ENCODE results near the gene PDE9A.
A peak's percentile ranks its signal among the peaks of the same experiment; 100 is the strongest.
"Not testable (repeated sequence)": the region's sequence is repeated elsewhere in the genome, so short reads cannot be mapped to it uniquely, and the experiment has no call there.

PDE9A gene

GRCh38 chr21:42715427-42715826 is 62.0 kb downstream of the PDE9A start:
- in situ Hi-C loops (cut with MboI; ENCODE audit: low pct_unique_long_range_greater_than_20kb, low sequenced_read_pairs); DNase-seq: not testable (repeated sequence)

GRCh38 chr21:42716074-42716473 is 62.7 kb downstream of the PDE9A start:
- DNase-seq: no peak
- in situ Hi-C loops (cut with MboI; ENCODE audit: low pct_unique_long_range_greater_than_20kb, low sequenced_read_pairs): no loop called here

- in situ Hi-C loops (cut with MboI; ENCODE audit: low pct_unique_long_range_greater_than_20kb, low sequenced_read_pairs); DNase-seq: not testable (repeated sequence)
Observed at GRCh38 chr21:42720484-42720883, 67.1 kb downstream of the PDE9A start.

- in situ Hi-C loops (cut with MboI; ENCODE audit: low pct_unique_long_range_greater_than_20kb, low sequenced_read_pairs): no loop called here
- no peak for DNase-seq
Observed at GRCh38 chr21:42721341-42721824, 68.0 kb downstream of the PDE9A start.

- no peak for DNase-seq
- in situ Hi-C loops (cut with MboI; ENCODE audit: low pct_unique_long_range_greater_than_20kb, low sequenced_read_pairs): no loop called here
Observed at GRCh38 chr21:42722153-42722552, 68.7 kb downstream of the PDE9A start.

GRCh38 chr21:42722808-42723473 is 69.5 kb downstream of the PDE9A start:
- in situ Hi-C loops (cut with MboI; ENCODE audit: low pct_unique_long_range_greater_than_20kb, low sequenced_read_pairs): no loop called here
- DNase-seq: no peak

GRCh38 chr21:42724226-42724920 is 71.0 kb downstream of the PDE9A start:
- peak; percentile 34 for DNase-seq
- in situ Hi-C loops (cut with MboI; ENCODE audit: low pct_unique_long_range_greater_than_20kb, low sequenced_read_pairs): no loop called here

GRCh38 chr21:42725416-42725930 is 72.1 kb downstream of the PDE9A start:
- DNase-seq: no peak
- in situ Hi-C loops (cut with MboI; ENCODE audit: low pct_unique_long_range_greater_than_20kb, low sequenced_read_pairs): no loop called here

- in situ Hi-C loops (cut with MboI; ENCODE audit: low pct_unique_long_range_greater_than_20kb, low sequenced_read_pairs): no loop called here
- no peak for DNase-seq
Observed at GRCh38 chr21:42731264-42732032, 78.0 kb downstream of the PDE9A start.

- no peak for DNase-seq
- in situ Hi-C loops (cut with MboI; ENCODE audit: low pct_unique_long_range_greater_than_20kb, low sequenced_read_pairs): no loop called here
Observed at GRCh38 chr21:42732033-42732410, 78.6 kb downstream of the PDE9A start.

GRCh38 chr21:42733037-42733627 is 79.7 kb downstream of the PDE9A start:
- no peak for DNase-seq
- in situ Hi-C loops (cut with MboI; ENCODE audit: low pct_unique_long_range_greater_than_20kb, low sequenced_read_pairs): no loop called here

- no peak for DNase-seq
- in situ Hi-C loops (cut with MboI; ENCODE audit: low pct_unique_long_range_greater_than_20kb, low sequenced_read_pairs): no loop called here
Observed at GRCh38 chr21:42733874-42734273, 80.5 kb downstream of the PDE9A start.

GRCh38 chr21:42734323-42734971 is 81.0 kb downstream of the PDE9A start:
- no peak for DNase-seq
- in situ Hi-C loops (cut with MboI; ENCODE audit: low pct_unique_long_range_greater_than_20kb, low sequenced_read_pairs): no loop called here

GRCh38 chr21:42735061-42735460 is 81.6 kb downstream of the PDE9A start:
- no peak for DNase-seq
- in situ Hi-C loops (cut with MboI; ENCODE audit: low pct_unique_long_range_greater_than_20kb, low sequenced_read_pairs): no loop called here

- in situ Hi-C loops (cut with MboI; ENCODE audit: low pct_unique_long_range_greater_than_20kb, low sequenced_read_pairs): no loop called here
- no peak for DNase-seq
Observed at GRCh38 chr21:42735944-42736343, 82.5 kb downstream of the PDE9A start.

GRCh38 chr21:42736646-42737350 is 83.4 kb downstream of the PDE9A start:
- DNase-seq: no peak
- in situ Hi-C loops (cut with MboI; ENCODE audit: low pct_unique_long_range_greater_than_20kb, low sequenced_read_pairs): no loop called here

GRCh38 chr21:42737951-42738590 is 84.7 kb downstream of the PDE9A start:
- in situ Hi-C loops (cut with MboI; ENCODE audit: low pct_unique_long_range_greater_than_20kb, low sequenced_read_pairs): no loop called here
- no peak for DNase-seq

Data from KBM-7 (cell line).